Measurements from ENCODE around the gene FARSA. TPM values are rescaled to one million over a fixed set of nuclear protein-coding genes. Genes with fewer than 3 reads are reported as not detected.

Gene FARSA
- total and polyA plus RNA-seq, 2 of the 13 experiments (the other 11 are each of a cell fraction or from before 2014, with no cell fraction given): 25.9 to 72.0 TPM

DNA sequence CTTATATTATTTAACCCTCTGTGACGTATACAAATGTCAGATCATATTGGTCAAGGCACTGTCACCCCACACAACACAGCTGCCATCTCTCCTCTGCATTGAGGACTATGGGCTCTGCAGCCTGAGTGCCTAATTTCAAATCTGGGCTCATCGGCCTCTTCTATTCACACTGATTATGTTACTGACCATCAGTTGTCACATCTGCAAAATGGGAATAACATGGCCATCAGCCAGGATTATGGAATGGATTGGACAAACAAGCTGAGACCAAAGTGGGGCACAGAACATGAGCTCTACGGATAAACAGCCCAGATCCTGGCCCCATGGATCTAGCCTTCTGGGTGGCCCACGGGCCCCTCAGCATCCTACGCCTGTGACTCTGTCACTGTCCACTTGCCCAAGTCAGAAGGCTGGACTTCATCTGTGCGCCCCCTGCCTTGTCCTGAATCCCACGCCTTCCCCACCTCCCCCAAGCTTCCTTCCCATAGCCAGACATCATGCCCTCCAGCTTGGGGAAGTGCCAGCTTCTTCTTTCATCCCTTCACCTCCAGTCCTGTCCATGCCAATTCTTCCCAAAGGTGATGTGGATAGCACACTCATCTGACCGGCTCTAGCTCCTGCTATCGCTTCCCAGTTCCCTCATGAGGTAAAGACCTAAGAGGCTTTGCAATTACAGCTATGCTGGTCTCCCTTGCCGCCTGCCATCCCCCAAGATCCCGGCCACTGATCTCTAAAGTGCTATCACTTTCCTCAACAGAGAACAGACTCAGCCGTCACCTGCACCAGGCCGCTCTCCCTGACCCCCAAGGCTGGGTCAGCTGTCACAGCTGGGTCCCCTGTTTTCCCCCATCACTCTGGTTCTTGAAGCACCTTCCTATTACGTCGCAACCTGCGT is 872 bp downstream of the FARSA start (continued):
- TF ChIP-seq, protein P1, sequence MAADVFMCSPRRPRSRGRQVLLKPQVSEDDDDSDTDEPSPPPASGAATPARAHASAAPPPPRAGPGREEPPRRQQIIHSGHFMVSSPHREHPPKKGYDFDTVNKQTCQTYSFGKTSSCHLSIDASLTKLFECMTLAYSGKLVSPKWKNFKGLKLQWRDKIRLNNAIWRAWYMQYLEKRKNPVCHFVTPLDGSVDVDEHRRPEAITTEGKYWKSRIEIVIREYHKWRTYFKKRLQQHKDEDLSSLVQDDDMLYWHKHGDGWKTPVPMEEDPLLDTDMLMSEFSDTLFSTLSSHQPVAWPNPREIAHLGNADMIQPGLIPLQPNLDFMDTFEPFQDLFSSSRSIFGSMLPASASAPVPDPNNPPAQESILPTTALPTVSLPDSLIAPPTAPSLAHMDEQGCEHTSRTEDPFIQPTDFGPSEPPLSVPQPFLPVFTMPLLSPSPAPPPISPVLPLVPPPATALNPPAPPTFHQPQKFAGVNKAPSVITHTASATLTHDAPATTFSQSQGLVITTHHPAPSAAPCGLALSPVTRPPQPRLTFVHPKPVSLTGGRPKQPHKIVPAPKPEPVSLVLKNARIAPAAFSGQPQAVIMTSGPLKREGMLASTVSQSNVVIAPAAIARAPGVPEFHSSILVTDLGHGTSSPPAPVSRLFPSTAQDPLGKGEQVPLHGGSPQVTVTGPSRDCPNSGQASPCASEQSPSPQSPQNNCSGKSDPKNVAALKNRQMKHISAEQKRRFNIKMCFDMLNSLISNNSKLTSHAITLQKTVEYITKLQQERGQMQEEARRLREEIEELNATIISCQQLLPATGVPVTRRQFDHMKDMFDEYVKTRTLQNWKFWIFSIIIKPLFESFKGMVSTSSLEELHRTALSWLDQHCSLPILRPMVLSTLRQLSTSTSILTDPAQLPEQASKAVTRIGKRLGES (CRISPR knock-in tag; IDR thresholded peaks at IDR 0.05; ENCODE audit: borderline replicate concordance): no peak
- TF ChIP-seq, protein P2, sequence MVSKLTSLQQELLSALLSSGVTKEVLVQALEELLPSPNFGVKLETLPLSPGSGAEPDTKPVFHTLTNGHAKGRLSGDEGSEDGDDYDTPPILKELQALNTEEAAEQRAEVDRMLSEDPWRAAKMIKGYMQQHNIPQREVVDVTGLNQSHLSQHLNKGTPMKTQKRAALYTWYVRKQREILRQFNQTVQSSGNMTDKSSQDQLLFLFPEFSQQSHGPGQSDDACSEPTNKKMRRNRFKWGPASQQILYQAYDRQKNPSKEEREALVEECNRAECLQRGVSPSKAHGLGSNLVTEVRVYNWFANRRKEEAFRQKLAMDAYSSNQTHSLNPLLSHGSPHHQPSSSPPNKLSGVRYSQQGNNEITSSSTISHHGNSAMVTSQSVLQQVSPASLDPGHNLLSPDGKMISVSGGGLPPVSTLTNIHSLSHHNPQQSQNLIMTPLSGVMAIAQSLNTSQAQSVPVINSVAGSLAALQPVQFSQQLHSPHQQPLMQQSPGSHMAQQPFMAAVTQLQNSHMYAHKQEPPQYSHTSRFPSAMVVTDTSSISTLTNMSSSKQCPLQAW (CRISPR knock-in tag; IDR thresholded peaks at IDR 0.05): 0 out of 2 replicates have a peak, but pooled peaks have one; percentile 16
- TF ChIP-seq, protein P3, sequence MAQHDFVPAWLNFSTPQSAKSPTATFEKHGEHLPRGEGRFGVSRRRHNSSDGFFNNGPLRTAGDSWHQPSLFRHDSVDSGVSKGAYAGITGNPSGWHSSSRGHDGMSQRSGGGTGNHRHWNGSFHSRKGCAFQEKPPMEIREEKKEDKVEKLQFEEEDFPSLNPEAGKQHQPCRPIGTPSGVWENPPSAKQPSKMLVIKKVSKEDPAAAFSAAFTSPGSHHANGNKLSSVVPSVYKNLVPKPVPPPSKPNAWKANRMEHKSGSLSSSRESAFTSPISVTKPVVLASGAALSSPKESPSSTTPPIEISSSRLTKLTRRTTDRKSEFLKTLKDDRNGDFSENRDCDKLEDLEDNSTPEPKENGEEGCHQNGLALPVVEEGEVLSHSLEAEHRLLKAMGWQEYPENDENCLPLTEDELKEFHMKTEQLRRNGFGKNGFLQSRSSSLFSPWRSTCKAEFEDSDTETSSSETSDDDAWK (CRISPR knock-in tag; IDR thresholded peaks at IDR 0.05): no peak
- TF ChIP-seq ZNF629 (CRISPR knock-in tag; conservative IDR thresholded peaks at IDR 0.05) (peak; percentile 91), ZNF737 (CRISPR knock-in tag; IDR thresholded peaks at IDR 0.05; ENCODE audit: borderline replicate concordance) (no peak), ASH2L (IDR thresholded peaks at IDR 0.05; ENCODE audit: insufficient read length, low read depth, low read length) (no peak)
- TF ChIP-seq, protein P4, sequence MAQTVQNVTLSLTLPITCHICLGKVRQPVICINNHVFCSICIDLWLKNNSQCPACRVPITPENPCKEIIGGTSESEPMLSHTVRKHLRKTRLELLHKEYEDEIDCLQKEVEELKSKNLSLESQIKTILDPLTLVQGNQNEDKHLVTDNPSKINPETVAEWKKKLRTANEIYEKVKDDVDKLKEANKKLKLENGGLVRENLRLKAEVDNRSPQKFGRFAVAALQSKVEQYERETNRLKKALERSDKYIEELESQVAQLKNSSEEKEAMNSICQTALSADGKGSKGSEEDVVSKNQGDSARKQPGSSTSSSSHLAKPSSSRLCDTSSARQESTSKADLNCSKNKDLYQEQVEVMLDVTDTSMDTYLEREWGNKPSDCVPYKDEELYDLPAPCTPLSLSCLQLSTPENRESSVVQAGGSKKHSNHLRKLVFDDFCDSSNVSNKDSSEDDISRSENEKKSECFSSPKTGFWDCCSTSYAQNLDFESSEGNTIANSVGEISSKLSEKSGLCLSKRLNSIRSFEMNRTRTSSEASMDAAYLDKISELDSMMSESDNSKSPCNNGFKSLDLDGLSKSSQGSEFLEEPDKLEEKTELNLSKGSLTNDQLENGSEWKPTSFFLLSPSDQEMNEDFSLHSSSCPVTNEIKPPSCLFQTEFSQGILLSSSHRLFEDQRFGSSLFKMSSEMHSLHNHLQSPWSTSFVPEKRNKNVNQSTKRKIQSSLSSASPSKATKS (CRISPR knock-in tag; IDR thresholded peaks at IDR 0.05): no peak

Data from HepG2 (cell line).